Testis (tissue), 3 donors: ENCODE data around the gene C15orf62. TPM values are rescaled to one million over a fixed set of nuclear protein-coding genes. Genes with fewer than 3 reads are reported as not detected.

Experiments used
- DNase-seq: peaks from one replicate; pipeline ENCODE4 v3.0.0-alpha.2; 2019
- H3K27ac ChIP-seq, 2 donors: fragments of 200-600 bp; sonication (generic); one replicate each; pipeline ENCODE4 v1.5.1; 2019
- H3K27me3 ChIP-seq: fragments of 200-600 bp; sonication (generic); one replicate; pipeline ENCODE4 v1.5.1; 2019
- H3K36me3 ChIP-seq: fragments of 200-600 bp; sonication (generic); one replicate; pipeline ENCODE4 v1.5.1; 2017; ENCODE audit warnings: low read depth; ENCODE audit errors: missing control alignments
- H3K4me1 ChIP-seq: fragments of 200-600 bp; sonication (generic); one replicate; pipeline ENCODE4 v1.5.1; 2019
- H3K4me3 ChIP-seq, 2 donors: fragments of 200-600 bp; sonication (generic); one replicate each; pipeline ENCODE4 v1.5.1; 2017 to 2019
- H3K9me3 ChIP-seq: fragments of 200-600 bp; sonication (generic); one replicate; pipeline ENCODE4 v1.5.1; 2017
- POLR2A ChIP-seq: fragments of 450-650 bp; IDR thresholded peaks from one replicate; pipeline ENCODE4 v1.6.1; 2017; ENCODE audit warnings: antibody characterized with exemption, mild to moderate bottlenecking, moderate library complexity
- WGBS, 2 donors: methylation state at CpG; one replicate each; pipeline ENCODE4 v1.1.5; 2018; 5-methylcytosine and 5-hydroxymethylcytosine counted together
- intact Hi-C: fragments of 100-400 bp; cut with DNase I; formaldehyde crosslinking; loops from one replicate; pipeline ENCODE4 v1.15.1; 2023; ENCODE audit warnings: low total_unique reads
- polyA plus RNA-seq: library from polyadenylated mRNA; stranded (reverse); fragments of 350-450 nt; fragmentation: Illumina TruSeq; extraction: RNeasy Lipid Tissue Mini Kit (QIAGEN cat#74804); gene quantifications from one replicate; pipeline ENCODE4 v1.2.3, GENCODE V29; 2014; ENCODE audit warnings: low read depth, low replicate concordance; ENCODE audit not compliant: insufficient read depth
- total RNA-seq, 2 donors: library from RNA; depleted of rRNA; stranded (reverse); fragments of >200 nt; gene quantifications; one replicate each; pipeline ENCODE4 v1.2.3, GENCODE V29; 2016
- TF ChIP-seq, protein P1 (sequence below), 3 experiments: fragments of 450-650 bp in 2 of 3; fragments of 200-600 bp in 1 of 3; sonication (generic) in 1 of 3; IDR thresholded peaks; one replicate each; pipeline ENCODE4 v1.5.1; 2016 to 2019; ENCODE audit warnings: antibody characterized with exemption in 3 of 3, mild to moderate bottlenecking in 2 of 3, moderate library complexity in 1 of 3

Gene C15orf62
- total and polyA plus RNA-seq, 3 donors from 2014 or later, result 0.24 TPM; not detected in 2

DNA sequence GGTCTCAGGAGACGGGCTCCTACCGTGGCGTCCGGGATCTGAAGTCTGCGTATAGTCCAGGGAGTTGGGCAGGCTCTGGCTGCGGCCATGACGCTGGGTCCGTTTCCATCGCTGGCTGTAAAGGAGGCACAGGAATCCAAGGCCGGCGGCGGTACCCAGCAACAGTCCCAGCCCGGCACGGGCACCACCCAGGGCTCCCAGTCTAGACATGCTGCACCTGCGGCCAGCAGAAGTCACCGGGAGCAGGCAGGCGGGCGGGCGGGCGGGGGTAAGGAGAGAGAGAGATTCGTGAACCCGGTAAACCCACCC is 15.3 kb upstream of the C15orf62 start:
- H3K27ac ChIP-seq, result peak overlapping the region; percentile 44 to 57
- intact Hi-C loops, result no loop called here
- H3K27me3 ChIP-seq, result no peaks in the 10 kb centered on the region
- H3K9me3 ChIP-seq, result no peaks in the 10 kb centered on the region
- DNase-seq, result no peak
- 2% methylated on average over 22 of the region's 22 CpGs; no CpG with 5 or more reads in 1 of the 2 donors for WGBS, 2 donors
- TF ChIP-seq, protein P1, sequence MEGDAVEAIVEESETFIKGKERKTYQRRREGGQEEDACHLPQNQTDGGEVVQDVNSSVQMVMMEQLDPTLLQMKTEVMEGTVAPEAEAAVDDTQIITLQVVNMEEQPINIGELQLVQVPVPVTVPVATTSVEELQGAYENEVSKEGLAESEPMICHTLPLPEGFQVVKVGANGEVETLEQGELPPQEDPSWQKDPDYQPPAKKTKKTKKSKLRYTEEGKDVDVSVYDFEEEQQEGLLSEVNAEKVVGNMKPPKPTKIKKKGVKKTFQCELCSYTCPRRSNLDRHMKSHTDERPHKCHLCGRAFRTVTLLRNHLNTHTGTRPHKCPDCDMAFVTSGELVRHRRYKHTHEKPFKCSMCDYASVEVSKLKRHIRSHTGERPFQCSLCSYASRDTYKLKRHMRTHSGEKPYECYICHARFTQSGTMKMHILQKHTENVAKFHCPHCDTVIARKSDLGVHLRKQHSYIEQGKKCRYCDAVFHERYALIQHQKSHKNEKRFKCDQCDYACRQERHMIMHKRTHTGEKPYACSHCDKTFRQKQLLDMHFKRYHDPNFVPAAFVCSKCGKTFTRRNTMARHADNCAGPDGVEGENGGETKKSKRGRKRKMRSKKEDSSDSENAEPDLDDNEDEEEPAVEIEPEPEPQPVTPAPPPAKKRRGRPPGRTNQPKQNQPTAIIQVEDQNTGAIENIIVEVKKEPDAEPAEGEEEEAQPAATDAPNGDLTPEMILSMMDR (IDR thresholded peaks at IDR 0.05), result no peak
- no peak for TF ChIP-seq POLR2A
- no peaks in the 10 kb centered on the region for H3K36me3 ChIP-seq
- peak overlapping the region; percentile 78 to 84 for H3K4me3 ChIP-seq
- peaks cover 5% of the 10 kb centered on the region for H3K4me1 ChIP-seq

DNA sequence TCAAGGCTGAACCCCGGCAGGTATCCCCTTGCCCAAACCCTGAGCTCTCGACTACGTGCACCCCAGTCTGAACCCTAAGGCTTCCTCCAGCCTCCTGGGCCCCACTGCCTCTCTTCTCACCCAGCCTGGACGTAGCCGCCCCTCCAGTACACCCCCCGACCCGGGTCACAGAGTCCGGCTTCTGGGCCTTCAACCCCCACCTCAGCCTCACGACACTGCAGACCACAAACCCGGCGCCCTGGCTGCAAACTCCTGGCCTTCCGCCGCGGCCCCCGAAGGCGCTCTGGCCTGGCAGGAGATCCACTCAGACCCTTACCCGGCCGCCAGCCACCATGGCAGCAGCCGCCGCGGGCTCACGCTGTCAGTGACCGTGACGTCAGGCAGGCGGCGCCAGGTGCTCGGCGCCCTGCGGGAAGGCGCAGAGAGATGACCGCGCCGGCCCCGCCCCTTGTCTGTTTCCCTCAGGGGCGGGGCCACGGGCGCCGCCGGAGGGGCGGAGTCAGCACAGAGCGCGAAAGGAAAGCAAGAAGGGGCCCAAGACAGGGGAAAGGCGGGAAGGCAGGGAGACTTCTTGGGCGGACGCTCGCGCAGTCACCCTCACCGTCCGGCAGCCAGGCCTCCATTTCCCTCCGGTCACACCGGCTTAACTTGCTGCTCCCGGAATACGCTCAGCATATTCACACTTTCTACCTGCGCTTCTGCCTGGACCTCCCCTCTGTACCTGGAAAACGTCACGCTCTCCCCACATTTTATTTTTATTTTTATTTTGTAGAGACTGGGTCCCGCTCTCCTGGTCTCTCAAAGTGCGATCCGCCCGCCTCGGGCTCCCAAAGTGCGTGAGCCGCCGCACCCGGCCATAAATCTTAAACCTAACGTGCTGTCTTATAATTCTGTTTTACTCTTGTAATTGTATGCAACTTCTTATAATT is 14.6 kb upstream of the C15orf62 start, which contains the start of gene RMDN3:
TSS of gene RMDN3 (minus strand) at position 372 of the 929 bp plus-strand sequence. CDS start 471 bp downstream, outside the sequence.
- intact Hi-C loops, result no loop called here
- Histone ChIP-seq H3K9me3 (no peaks in the 10 kb centered on the region), H3K27me3 (no peaks in the 10 kb centered on the region), H3K4me3 (peak within 1 kb of the TSS; percentile 78 to 84), H3K36me3 (no peaks in the 10 kb centered on the region), H3K4me1 (peaks cover 5% of the 10 kb centered on the region), H3K27ac (peak within 1 kb of the TSS; percentile 44 to 66)
- whole genome bisulfite sequencing, 2 donors, result 1% methylated on average over 53 to 66 of the region's 66 CpGs
- peak; percentile 95 for DNase-seq
- TF ChIP-seq POLR2A, result peak; percentile 32
- TF ChIP-seq, protein P1 (IDR thresholded peaks at IDR 0.05), result peak in 2 of 3 experiments; percentile 29 to 41

DNA sequence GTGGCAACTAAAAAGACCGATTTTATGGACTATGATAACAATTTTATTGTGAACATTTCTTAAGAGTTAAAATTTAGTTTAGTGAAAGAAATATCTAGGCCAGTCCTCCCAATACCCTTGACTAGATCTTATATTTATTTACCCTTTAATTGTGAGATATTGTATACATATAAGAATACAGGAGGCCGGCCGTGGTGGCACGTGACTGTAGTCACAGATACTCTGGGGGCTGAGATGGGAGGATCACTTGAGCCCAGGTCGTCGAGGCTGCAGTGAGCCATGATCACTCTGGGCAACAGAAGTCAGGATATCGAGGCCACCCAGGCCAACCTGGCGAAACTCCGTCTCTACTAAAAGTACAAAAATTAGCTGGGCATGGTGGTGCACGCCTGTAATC is 14.0 kb upstream of the C15orf62 start:
- no peak for DNase-seq
- intact Hi-C loops, result no loop called here
- H3K4me1 ChIP-seq, result peaks cover 5% of the 10 kb centered on the region
- H3K27me3 ChIP-seq, result no peaks in the 10 kb centered on the region
- 49 to 54% methylated on average over 10 of the region's 10 CpGs for WGBS, 2 donors
- peak overlapping the region; percentile 42 to 66 for H3K27ac ChIP-seq
- TF ChIP-seq, protein P1 (IDR thresholded peaks at IDR 0.05), result no peak
- no peak for TF ChIP-seq POLR2A
- no peaks in the 10 kb centered on the region for H3K9me3 ChIP-seq
- peak overlapping the region; percentile 78 to 84 for H3K4me3 ChIP-seq
- no peaks in the 10 kb centered on the region for H3K36me3 ChIP-seq

DNA sequence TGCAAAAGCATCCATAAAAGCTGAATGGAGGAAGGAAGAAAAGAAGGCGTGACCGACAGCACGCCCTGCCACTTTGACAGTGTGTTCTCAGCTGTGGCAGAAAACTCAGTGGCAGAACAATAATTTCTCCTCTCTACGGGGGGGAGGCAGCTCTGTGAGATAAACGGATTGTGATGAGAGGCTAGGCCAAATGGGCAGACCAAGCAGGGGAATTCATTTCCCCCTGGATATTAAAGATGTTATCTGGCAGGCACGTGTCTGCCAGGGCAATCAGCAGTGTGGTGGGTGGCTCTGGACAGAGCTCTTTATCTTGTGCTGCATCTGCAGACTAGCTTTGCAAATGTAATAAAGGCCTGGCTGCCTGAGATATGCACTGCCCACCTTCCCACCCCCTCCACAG is 12.8 kb upstream of the C15orf62 start:
- no peak for DNase-seq
- WGBS, 2 donors, result 46 to 52% methylated on average over 6 of the region's 6 CpGs
- intact Hi-C loops, result no loop called here
- H3K36me3 ChIP-seq, result no peaks in the 10 kb centered on the region
- H3K27ac ChIP-seq, result no peak overlapping the region
- H3K27me3 ChIP-seq, result no peaks in the 10 kb centered on the region
- peaks cover 5% of the 10 kb centered on the region for H3K4me1 ChIP-seq
- no peak overlapping the region for H3K4me3 ChIP-seq
- H3K9me3 ChIP-seq, result no peaks in the 10 kb centered on the region
- TF ChIP-seq, protein P1 (IDR thresholded peaks at IDR 0.05), result no peak
- no peak for TF ChIP-seq POLR2A
